Measurements from ENCODE around the gene PTPRM.

The PTPRM gene

GRCh38 chr18:7668392-7668791 lies 101.3 kb downstream of the PTPRM start:
- no peak overlapping the region for H3K4me3 ChIP-seq (ENCODE audit: low read depth, low read length)
- no peak for TF ChIP-seq CTCF (IDR thresholded peaks at IDR 0.05; ENCODE audit: low read depth, low read length)

GRCh38 chr18:7669361-7669760 lies 102.2 kb downstream of the PTPRM start:
- no peak for TF ChIP-seq CTCF (IDR thresholded peaks at IDR 0.05; ENCODE audit: low read depth, low read length)

GRCh38 chr18:7671105-7671504 lies 104.0 kb downstream of the PTPRM start:
- TF ChIP-seq CTCF (IDR thresholded peaks at IDR 0.05; ENCODE audit: low read depth, low read length): no peak
- H3K4me3 ChIP-seq (ENCODE audit: low read depth, low read length): no peak overlapping the region

More at GRCh38 chr18:7669361-7669760, 102.2 kb downstream of the PTPRM start:
- H3K4me3 ChIP-seq (ENCODE audit: low read depth, low read length): no peak overlapping the region

GRCh38 chr18:7676253-7676873 lies 109.2 kb downstream of the PTPRM start:
- TF ChIP-seq CTCF (IDR thresholded peaks at IDR 0.05; ENCODE audit: low read depth, low read length): no peak
- no peak overlapping the region for H3K4me3 ChIP-seq (ENCODE audit: low read depth, low read length)

GRCh38 chr18:7677001-7677400 lies 109.9 kb downstream of the PTPRM start:
- no peak overlapping the region for H3K4me3 ChIP-seq (ENCODE audit: low read depth, low read length)
- TF ChIP-seq CTCF (IDR thresholded peaks at IDR 0.05; ENCODE audit: low read depth, low read length): no peak

GRCh38 chr18:7677424-7677823 lies 110.3 kb downstream of the PTPRM start:
- H3K4me3 ChIP-seq (ENCODE audit: low read depth, low read length): no peak overlapping the region
- no peak for TF ChIP-seq CTCF (IDR thresholded peaks at IDR 0.05; ENCODE audit: low read depth, low read length)

- no peak for TF ChIP-seq CTCF (IDR thresholded peaks at IDR 0.05; ENCODE audit: low read depth, low read length)
- H3K4me3 ChIP-seq (ENCODE audit: low read depth, low read length): no peak overlapping the region
These were observed 111.3 kb downstream of the PTPRM start for GRCh38 chr18:7678389-7678788.

All from WI38 (cell line).